DND-41 (cell line): Measurements from ENCODE around the gene TOP3A.

Experiments used
- EZH2 ChIP-seq: IDR thresholded peaks from 3 replicates; pipeline ENCODE4 v1.6.1; 2012; ENCODE audit warnings: borderline replicate concordance, low read depth, mild to moderate bottlenecking, moderate library complexity, low read length, inconsistent platforms; ENCODE audit not compliant: severe bottlenecking
- TF ChIP-seq, protein P1 (sequence below): IDR thresholded peaks from 2 replicates; pipeline ENCODE4 v1.5.1; 2012; ENCODE audit warnings: borderline replicate concordance, low read length, moderate library complexity, mild to moderate bottlenecking; ENCODE audit not compliant: poor library complexity, severe bottlenecking; ENCODE audit errors: extremely low read depth

DNA sequence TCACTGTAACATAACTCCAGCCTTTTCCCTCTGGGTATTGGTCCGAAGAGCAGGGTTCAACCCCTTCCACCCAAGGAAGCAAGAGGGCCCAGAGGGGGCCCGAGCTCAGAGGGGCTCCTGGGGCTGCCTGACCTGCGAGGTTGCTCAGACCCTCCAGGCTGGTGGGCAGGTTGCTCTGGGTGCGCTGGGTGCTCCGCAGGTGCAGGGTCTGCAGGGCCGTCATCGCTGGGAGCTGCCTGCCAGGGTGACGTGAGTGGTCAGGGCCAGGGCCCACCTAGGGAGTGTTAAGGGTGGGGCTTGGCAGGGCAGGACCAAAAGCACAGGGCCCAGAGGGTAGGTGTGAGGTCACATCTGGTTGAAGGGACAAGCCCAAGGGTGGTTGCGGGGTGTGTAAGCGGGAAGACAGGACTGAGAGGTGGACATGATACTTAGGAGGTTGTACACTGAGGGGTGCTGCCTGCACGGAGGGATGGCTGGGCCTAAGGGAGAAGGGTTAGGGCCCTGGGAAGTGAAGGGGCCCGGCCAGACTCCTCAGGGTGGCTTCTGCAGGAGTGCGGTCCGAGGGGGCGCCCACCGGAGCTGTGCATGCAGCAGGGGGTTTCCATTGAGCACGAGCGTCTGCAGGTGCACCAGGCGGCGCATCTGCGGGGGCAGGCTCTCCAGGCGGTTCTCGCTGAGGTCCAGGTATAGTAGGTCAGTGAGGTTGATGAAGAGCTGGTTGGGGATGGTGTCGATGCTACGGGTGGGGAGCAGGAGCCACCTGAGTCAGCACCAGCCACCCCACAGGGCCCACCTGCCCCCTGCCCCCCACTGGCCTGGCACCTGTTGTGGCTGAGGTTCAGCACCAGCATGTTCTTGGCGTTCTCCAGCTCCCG, 60.6 kb downstream of the TOP3A start:
- TF ChIP-seq, protein P1, sequence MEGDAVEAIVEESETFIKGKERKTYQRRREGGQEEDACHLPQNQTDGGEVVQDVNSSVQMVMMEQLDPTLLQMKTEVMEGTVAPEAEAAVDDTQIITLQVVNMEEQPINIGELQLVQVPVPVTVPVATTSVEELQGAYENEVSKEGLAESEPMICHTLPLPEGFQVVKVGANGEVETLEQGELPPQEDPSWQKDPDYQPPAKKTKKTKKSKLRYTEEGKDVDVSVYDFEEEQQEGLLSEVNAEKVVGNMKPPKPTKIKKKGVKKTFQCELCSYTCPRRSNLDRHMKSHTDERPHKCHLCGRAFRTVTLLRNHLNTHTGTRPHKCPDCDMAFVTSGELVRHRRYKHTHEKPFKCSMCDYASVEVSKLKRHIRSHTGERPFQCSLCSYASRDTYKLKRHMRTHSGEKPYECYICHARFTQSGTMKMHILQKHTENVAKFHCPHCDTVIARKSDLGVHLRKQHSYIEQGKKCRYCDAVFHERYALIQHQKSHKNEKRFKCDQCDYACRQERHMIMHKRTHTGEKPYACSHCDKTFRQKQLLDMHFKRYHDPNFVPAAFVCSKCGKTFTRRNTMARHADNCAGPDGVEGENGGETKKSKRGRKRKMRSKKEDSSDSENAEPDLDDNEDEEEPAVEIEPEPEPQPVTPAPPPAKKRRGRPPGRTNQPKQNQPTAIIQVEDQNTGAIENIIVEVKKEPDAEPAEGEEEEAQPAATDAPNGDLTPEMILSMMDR: no peak
- no peak for TF ChIP-seq EZH2
